B cell (primary cell): ENCODE results near the gene HBS1L.

Source experiments
- CTCF ChIP-seq: fragments of 200-600 bp; IDR thresholded peaks from one replicate; pipeline ENCODE4 v1.8.0; 2022; ENCODE audit warnings: antibody characterized with exemption, mild to moderate bottlenecking
- EZH2 ChIP-seq: IDR thresholded peaks from 2 replicates; pipeline ENCODE4 v1.6.1; 2012; ENCODE audit warnings: borderline replicate concordance, low read depth, mild to moderate bottlenecking, moderate library complexity, low read length; ENCODE audit not compliant: insufficient read depth, poor library complexity, severe bottlenecking

DNA sequence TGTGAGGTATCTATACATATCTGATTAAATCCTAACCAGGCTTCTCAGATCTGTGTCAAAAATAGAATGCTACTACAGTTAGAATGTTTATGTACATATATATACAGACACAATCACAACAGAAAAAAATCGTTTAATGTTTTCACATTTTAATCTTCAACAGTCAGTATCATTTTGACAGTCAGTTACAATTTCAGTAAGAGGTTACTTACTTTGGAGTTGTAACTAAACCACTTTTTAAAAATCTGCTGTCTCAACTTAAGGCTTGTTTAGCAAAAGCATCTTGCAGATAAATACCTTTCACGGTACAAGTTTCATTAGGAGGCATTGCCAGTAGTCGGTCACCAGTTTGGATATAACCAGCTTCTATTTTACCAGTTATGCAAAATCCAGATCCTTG lies 72.5 kb downstream of the HBS1L start:
- TF ChIP-seq CTCF (no peak), EZH2 (no peak)
